CD14-positive monocyte (primary cell): ENCODE measurements around the gene PAK5. TPM values are rescaled to one million over a fixed set of nuclear protein-coding genes. Genes with fewer than 3 reads are reported as not detected.

Experiments used
- DNase-seq, 3 donors: peaks; one replicate each; pipeline ENCODE4 v3.0.0-alpha.2; 2011 to 2022
- H2AFZ ChIP-seq: 2 replicates; pipeline ENCODE4 v1.6.0; 2012; ENCODE audit warnings: mild to moderate bottlenecking, low read depth, low read length, inconsistent platforms; ENCODE audit not compliant: insufficient read depth, poor library complexity, severe bottlenecking
- H3K27ac ChIP-seq, 2 donors: 1 replicate in 1 of 2; 2 replicates in 1 of 2; pipeline ENCODE4 v1.5.1; 2012 to 2013; ENCODE audit warnings: low read length in 2 of 2, control low read depth in 1 of 2, inconsistent platforms in 1 of 2, low read depth in 1 of 2, mild to moderate bottlenecking in 1 of 2
- H3K27me3 ChIP-seq, 2 donors: one replicate each; pipeline versions ENCODE4 v1.6.0 to v1.6.1; 2011 to 2013; ENCODE audit warnings: low read length in 2 of 2; ENCODE audit not compliant: control insufficient read depth in 2 of 2, insufficient read depth in 2 of 2
- H3K36me3 ChIP-seq, 2 donors: replicated peaks in 1 of 2; 1 replicate in 1 of 2; 2 replicates in 1 of 2; pipeline versions ENCODE4 v1.5.1 to v1.6.1; 2012 to 2013; ENCODE audit warnings: low read length in 2 of 2, control low read depth in 1 of 2, inconsistent platforms in 1 of 2, mild to moderate bottlenecking in 1 of 2; ENCODE audit not compliant: insufficient read depth in 2 of 2, control insufficient read depth in 1 of 2
- H3K4me1 ChIP-seq, 2 donors: 1 replicate in 1 of 2; 2 replicates in 1 of 2; pipeline versions ENCODE4 v1.5.1 to v1.6.1; 2012 to 2013; ENCODE audit warnings: low read length in 2 of 2, control low read depth in 1 of 2, inconsistent platforms in 1 of 2, mild to moderate bottlenecking in 1 of 2, moderate library complexity in 1 of 2; ENCODE audit not compliant: insufficient read depth in 2 of 2, control insufficient read depth in 1 of 2
- H3K4me2 ChIP-seq: replicated peaks from 2 replicates; pipeline ENCODE3; 2012; ENCODE audit warnings: low read length, moderate library complexity, mild to moderate bottlenecking; ENCODE audit not compliant: poor library complexity, severe bottlenecking; ENCODE audit errors: extremely low read depth
- H3K4me3 ChIP-seq, 3 experiments: fragments of 200-600 bp in 1 of 3; sonication (generic) in 1 of 3; replicated peaks in 1 of 3; 1 replicate in 2 of 3; 2 replicates in 1 of 3; pipeline ENCODE4 v1.5.1; 2011 to 2013; ENCODE audit warnings: low read length in 3 of 3, mild to moderate bottlenecking in 3 of 3, control low read depth in 2 of 3, low read depth in 2 of 3, inconsistent platforms in 1 of 3, moderate library complexity in 1 of 3
- H3K79me2 ChIP-seq: 2 replicates; pipeline ENCODE4 v1.6.0; 2012; ENCODE audit warnings: mild to moderate bottlenecking, control low read depth, inconsistent platforms, low read length, moderate library complexity; ENCODE audit not compliant: insufficient read depth
- H3K9ac ChIP-seq: 2 replicates; pipeline ENCODE4 v1.6.0; 2017; ENCODE audit warnings: low read length, mild to moderate bottlenecking; ENCODE audit not compliant: insufficient read depth, poor library complexity, severe bottlenecking
- H3K9me3 ChIP-seq, 2 donors: replicated peaks in 1 of 2; 1 replicate in 1 of 2; 2 replicates in 1 of 2; pipeline versions ENCODE4 v1.5.1 to v1.6.1; 2012 to 2013; ENCODE audit warnings: low read length in 2 of 2, control low read depth in 1 of 2; ENCODE audit not compliant: control insufficient read depth in 1 of 2, insufficient read depth in 1 of 2
- H4K20me1 ChIP-seq: 2 replicates; pipeline ENCODE4 v1.6.0; 2012; ENCODE audit warnings: mild to moderate bottlenecking, low read length, control low read depth, moderate library complexity; ENCODE audit not compliant: insufficient read depth
- H3K27ac Mint-ChIP-seq, 7 donors: one replicate each; pipeline ENCODE4 v1.8.0; 2020; ENCODE audit warnings: mild to moderate bottlenecking in 7 of 7, mixed read lengths in 7 of 7, moderate library complexity in 6 of 7, inconsistent platforms in 2 of 7
- H3K27me3 Mint-ChIP-seq, 3 donors: one replicate each; pipeline ENCODE4 v1.8.0; 2021 to 2022; ENCODE audit warnings: low read depth in 3 of 3, mild to moderate bottlenecking in 3 of 3, mixed read lengths in 3 of 3, moderate library complexity in 3 of 3, inconsistent platforms in 1 of 3
- H3K36me3 Mint-ChIP-seq, 2 donors: one replicate each; pipeline ENCODE4 v1.8.0; 2020; ENCODE audit warnings: mixed read lengths in 2 of 2, inconsistent platforms in 1 of 2, mild to moderate bottlenecking in 1 of 2
- H3K4me1 Mint-ChIP-seq: one replicate; pipeline ENCODE4 v1.8.0; 2020; ENCODE audit warnings: mild to moderate bottlenecking, mixed read lengths
- H3K4me3 Mint-ChIP-seq, 2 donors: one replicate each; pipeline ENCODE4 v1.8.0; 2020; ENCODE audit warnings: mild to moderate bottlenecking in 2 of 2, mixed read lengths in 2 of 2, moderate library complexity in 1 of 2
- H3K9me3 Mint-ChIP-seq, 7 donors: one replicate each; pipeline ENCODE4 v1.8.0; 2020 to 2022; ENCODE audit warnings: mixed read lengths in 7 of 7, mild to moderate bottlenecking in 6 of 7, moderate library complexity in 6 of 7, inconsistent platforms in 2 of 7
- CTCF ChIP-seq: fragments of 200-600 bp; IDR thresholded peaks from one replicate; pipeline ENCODE4 v1.8.0; 2022; ENCODE audit warnings: antibody characterized with exemption, mild to moderate bottlenecking
- WGBS: methylation state at CpG from one replicate; pipeline ENCODE4 v1.1.5; 2013; ENCODE audit warnings: missing lambda C conversion rate; ENCODE audit not compliant: insufficient coverage; 5-methylcytosine and 5-hydroxymethylcytosine counted together
- intact Hi-C, 2 donors: fragments of 100-400 bp; cut with micrococcal nuclease; formaldehyde crosslinking; loops; one replicate each; pipeline versions ENCODE4 v1.15.0 to v1.15.1; 2023
- polyA plus RNA-seq, 3 donors: library from polyadenylated mRNA; depleted of rRNA in 1 of 3; unstranded in 2 of 3; stranded (reverse) in 1 of 3; fragments of 300-500 nt in 2 of 3; fragments of >200 nt in 1 of 3; fragmentation: Illumina TruSeq in 2 of 3; gene quantifications; 1 replicate in 2 of 3; 2 replicates in 1 of 3; pipeline ENCODE4 v1.2.3, GENCODE V29; 2012 to 2021

PAK5 gene
- polyA plus RNA-seq, 3 donors, result not detected

- H3K4me1 ChIP-seq, result no peaks in the 10 kb centered on the region
- DNase-seq, result no peak
- no peaks in the 10 kb centered on the region for H3K27me3 ChIP-seq
- no peak overlapping the region for H3K9ac ChIP-seq
- no CpG with 5 or more reads among the region's 3 CpGs for WGBS
- no peaks in the 10 kb centered on the region for H4K20me1 ChIP-seq
- H3K9me3 Mint-ChIP-seq, result peaks cover 0 to 8% (median 5%) of the 10 kb centered on the region in 7 donors
- no peaks in the 10 kb centered on the region for H3K4me1 Mint-ChIP-seq
- no peak overlapping the region for H3K4me3 ChIP-seq
- H3K4me2 ChIP-seq, result no peak overlapping the region
- no peaks in the 10 kb centered on the region for H3K36me3 ChIP-seq
- no peak overlapping the region for H3K27ac ChIP-seq
- H3K9me3 ChIP-seq, result no peaks in the 10 kb centered on the region
- no peak for TF ChIP-seq CTCF
- no peak overlapping the region for H3K4me3 Mint-ChIP-seq
- intact Hi-C loops, result no loop called here
- H3K79me2 ChIP-seq, result no peaks in the 10 kb centered on the region
- peaks cover 0 to 5% (median 0%) of the 10 kb centered on the region in 3 donors for H3K27me3 Mint-ChIP-seq
- H3K36me3 Mint-ChIP-seq, result no peaks in the 10 kb centered on the region
- H2AFZ ChIP-seq, result no peak overlapping the region
- no peak overlapping the region for H3K27ac Mint-ChIP-seq
Measured at GRCh38 chr20:9775176-9775575, 63.7 kb downstream of the PAK5 start.

GRCh38 chr20:9769954-9770353 lies 68.9 kb downstream of the PAK5 start:
- peaks cover 0 to 12% (median 5%) of the 10 kb centered on the region in 7 donors for H3K9me3 Mint-ChIP-seq
- Histone ChIP-seq H3K9ac (no peak overlapping the region), H3K4me2 (no peak overlapping the region), H3K79me2 (no peaks in the 10 kb centered on the region), H2AFZ (no peak overlapping the region), H4K20me1 (no peaks in the 10 kb centered on the region), H3K27me3 (no peaks in the 10 kb centered on the region), H3K4me1 (no peaks in the 10 kb centered on the region), H3K4me3 (no peak overlapping the region), H3K36me3 (no peaks in the 10 kb centered on the region), H3K27ac (no peak overlapping the region), H3K9me3 (no peaks in the 10 kb centered on the region)
- 96% methylated on average over 3 of the region's 6 CpGs for WGBS
- H3K4me1 Mint-ChIP-seq, result no peaks in the 10 kb centered on the region
- no peak overlapping the region for H3K4me3 Mint-ChIP-seq
- peaks cover 1 to 4% (median 2%) of the 10 kb centered on the region in 3 donors for H3K27me3 Mint-ChIP-seq
- intact Hi-C loops, result no loop called here
- no peak for TF ChIP-seq CTCF
- no peak overlapping the region for H3K27ac Mint-ChIP-seq
- H3K36me3 Mint-ChIP-seq, result no peaks in the 10 kb centered on the region
- DNase-seq, result no peak
